ENCODE data around the gene GJD4. TPM values are rescaled to one million over a fixed set of nuclear protein-coding genes. Genes with fewer than 3 reads are reported as not detected.

The GJD4 gene
- total and polyA plus RNA-seq, 2 of the 4 experiments (the other 2 are of a cell fraction): not detected

DNA sequence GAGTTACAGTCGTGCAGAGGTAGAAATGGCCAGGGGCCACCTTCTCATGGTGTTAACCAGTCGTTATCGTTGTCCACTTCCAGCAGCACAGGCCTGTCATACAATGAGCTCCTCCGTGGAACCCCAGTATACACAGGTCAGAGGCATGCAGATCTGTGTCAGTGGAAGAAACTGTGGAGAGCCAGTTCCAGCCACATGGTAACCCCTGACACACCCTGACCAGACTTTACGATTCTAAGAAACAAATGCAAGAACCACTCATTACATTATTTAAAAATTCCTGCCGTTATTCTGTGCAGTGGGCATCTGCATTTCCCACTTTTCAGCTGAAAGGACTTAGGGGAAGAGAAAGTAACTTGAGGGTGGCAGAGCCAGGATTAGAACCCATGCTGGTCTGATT, 23.5 kb upstream of the GJD4 start:
- H3K4me3 ChIP-seq (ENCODE audit: insufficient read depth, low read depth, low read length): no peak overlapping the region
- intact Hi-C loops (cut with micrococcal nuclease) (no loop called here), dilution Hi-C loops (cut with HindIII; ENCODE audit: low sequenced_read_pairs, unreplicated experiment) (no loop called here), in situ Hi-C loops (cut with MboI; ENCODE audit: low sequenced_read_pairs) (no loop called here)
- no peaks in the 10 kb centered on the region for H3K9me1 ChIP-seq (ENCODE audit: insufficient read depth, low read length)
- no CpG with 5 or more reads among the region's 6 CpGs for WGBS, 2 experiments (ENCODE audit: extremely low coverage in 2 of 2, insufficient read length in 1 of 2)
- no peak overlapping the region for H2BK120ac ChIP-seq (ENCODE audit: low read depth, low read length)
- H3K56ac ChIP-seq (ENCODE audit: extremely low read depth, insufficient read depth, low read length): no peak overlapping the region
- no peaks in the 10 kb centered on the region for H3K36me3 ChIP-seq (ENCODE audit: control insufficient read depth, insufficient read depth, low read length)
- no peak overlapping the region for H2AFZ ChIP-seq (replicated peaks; ENCODE audit: low read length, poor library complexity)
- no peak overlapping the region for H4K91ac ChIP-seq (ENCODE audit: insufficient read depth, low read depth, low read length)
- no peak overlapping the region for H4K5ac ChIP-seq (ENCODE audit: low read depth, low read length)
- no peak overlapping the region for H2BK15ac ChIP-seq (ENCODE audit: low read depth, low read length)
- H2BK20ac ChIP-seq (ENCODE audit: low read depth, low read length): no peak overlapping the region
- no peaks in the 10 kb centered on the region; the same call in 1 of the 2 replicates for H4K20me1 ChIP-seq (ENCODE audit: insufficient read depth, low read length)
- DNase-seq (no peak), ATAC-seq (ENCODE audit: low read depth) (no peak)
- no peak overlapping the region for H2BK5ac ChIP-seq (ENCODE audit: low read depth, low read length, poor library complexity, severe bottlenecking)
- H3K9ac ChIP-seq (ENCODE audit: low read depth, low read length): no peak overlapping the region
- ChIA-PET POLR2A (ENCODE audit: unreplicated experiment) (no interaction called here), CTCF (no interaction called here)
- no TSS peak for BruUV-seq (replicated peaks)
- TF ChIP-seq, protein P1, sequence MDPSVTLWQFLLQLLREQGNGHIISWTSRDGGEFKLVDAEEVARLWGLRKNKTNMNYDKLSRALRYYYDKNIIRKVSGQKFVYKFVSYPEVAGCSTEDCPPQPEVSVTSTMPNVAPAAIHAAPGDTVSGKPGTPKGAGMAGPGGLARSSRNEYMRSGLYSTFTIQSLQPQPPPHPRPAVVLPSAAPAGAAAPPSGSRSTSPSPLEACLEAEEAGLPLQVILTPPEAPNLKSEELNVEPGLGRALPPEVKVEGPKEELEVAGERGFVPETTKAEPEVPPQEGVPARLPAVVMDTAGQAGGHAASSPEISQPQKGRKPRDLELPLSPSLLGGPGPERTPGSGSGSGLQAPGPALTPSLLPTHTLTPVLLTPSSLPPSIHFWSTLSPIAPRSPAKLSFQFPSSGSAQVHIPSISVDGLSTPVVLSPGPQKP (IDR thresholded peaks at IDR 0.05; ENCODE audit: borderline replicate concordance, low read depth, low read length): no peak
- no peak for TF ChIP-seq MXI1 (IDR thresholded peaks at IDR 0.05; ENCODE audit: borderline replicate concordance, low read depth, low read length)
- no peak for TF ChIP-seq BHLHE40 (IDR thresholded peaks at IDR 0.05; ENCODE audit: low read depth, low read length)
- TF ChIP-seq RCOR1 (IDR thresholded peaks at IDR 0.05; ENCODE audit: insufficient replicate concordance, low read length): no peak
- TF ChIP-seq CEBPB (IDR thresholded peaks at IDR 0.05; ENCODE audit: low read depth, low read length): no peak
- TF ChIP-seq RFX5 (IDR thresholded peaks at IDR 0.05; ENCODE audit: low read depth, low read length): no peak
- no peak for TF ChIP-seq POLR2A (IDR thresholded peaks at IDR 0.05; ENCODE audit: low read depth, low read length)
- no peak for TF ChIP-seq SMC3 (IDR thresholded peaks at IDR 0.05; ENCODE audit: low read depth, low read length)
- TF ChIP-seq MAZ (IDR thresholded peaks at IDR 0.05; ENCODE audit: borderline replicate concordance, low read depth, low read length): no peak
- TF ChIP-seq, protein P2, sequence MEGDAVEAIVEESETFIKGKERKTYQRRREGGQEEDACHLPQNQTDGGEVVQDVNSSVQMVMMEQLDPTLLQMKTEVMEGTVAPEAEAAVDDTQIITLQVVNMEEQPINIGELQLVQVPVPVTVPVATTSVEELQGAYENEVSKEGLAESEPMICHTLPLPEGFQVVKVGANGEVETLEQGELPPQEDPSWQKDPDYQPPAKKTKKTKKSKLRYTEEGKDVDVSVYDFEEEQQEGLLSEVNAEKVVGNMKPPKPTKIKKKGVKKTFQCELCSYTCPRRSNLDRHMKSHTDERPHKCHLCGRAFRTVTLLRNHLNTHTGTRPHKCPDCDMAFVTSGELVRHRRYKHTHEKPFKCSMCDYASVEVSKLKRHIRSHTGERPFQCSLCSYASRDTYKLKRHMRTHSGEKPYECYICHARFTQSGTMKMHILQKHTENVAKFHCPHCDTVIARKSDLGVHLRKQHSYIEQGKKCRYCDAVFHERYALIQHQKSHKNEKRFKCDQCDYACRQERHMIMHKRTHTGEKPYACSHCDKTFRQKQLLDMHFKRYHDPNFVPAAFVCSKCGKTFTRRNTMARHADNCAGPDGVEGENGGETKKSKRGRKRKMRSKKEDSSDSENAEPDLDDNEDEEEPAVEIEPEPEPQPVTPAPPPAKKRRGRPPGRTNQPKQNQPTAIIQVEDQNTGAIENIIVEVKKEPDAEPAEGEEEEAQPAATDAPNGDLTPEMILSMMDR (conservative IDR thresholded peaks at IDR 0.05; ENCODE audit: low read depth, low read length): no peak
- TF ChIP-seq FOS (IDR thresholded peaks at IDR 0.05; ENCODE audit: low read depth, low read length): no peak
- no peak for TF ChIP-seq MAFK (IDR thresholded peaks at IDR 0.05; ENCODE audit: low read depth, low read length)
- TF ChIP-seq RAD21 (IDR thresholded peaks at IDR 0.05; ENCODE audit: low read length): no peak
- TF ChIP-seq, protein P3, sequence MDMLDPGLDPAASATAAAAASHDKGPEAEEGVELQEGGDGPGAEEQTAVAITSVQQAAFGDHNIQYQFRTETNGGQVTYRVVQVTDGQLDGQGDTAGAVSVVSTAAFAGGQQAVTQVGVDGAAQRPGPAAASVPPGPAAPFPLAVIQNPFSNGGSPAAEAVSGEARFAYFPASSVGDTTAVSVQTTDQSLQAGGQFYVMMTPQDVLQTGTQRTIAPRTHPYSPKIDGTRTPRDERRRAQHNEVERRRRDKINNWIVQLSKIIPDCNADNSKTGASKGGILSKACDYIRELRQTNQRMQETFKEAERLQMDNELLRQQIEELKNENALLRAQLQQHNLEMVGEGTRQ (IDR thresholded peaks at IDR 0.05; ENCODE audit: low read depth, low read length): no peak
- no peak for TF ChIP-seq NFE2L2 (IDR thresholded peaks at IDR 0.05; ENCODE audit: low read depth, low read length)
- H2AK5ac ChIP-seq (ENCODE audit: low read depth, low read length): no peak overlapping the region
- H3K4ac ChIP-seq (ENCODE audit: low read depth, low read length): no peak overlapping the region
- H3K14ac ChIP-seq (replicated peaks; ENCODE audit: low read depth, low read length): no peak overlapping the region
- H4K8ac ChIP-seq (ENCODE audit: low read depth in 2 of 2, low read length in 2 of 2): no peak overlapping the region
- H3K4me2 ChIP-seq (ENCODE audit: low read depth, low read length): no peak overlapping the region
- peaks cover 21% of the 10 kb centered on the region for H3K27me3 ChIP-seq (ENCODE audit: control insufficient read depth, insufficient read depth, low read length)
- H3K18ac ChIP-seq (ENCODE audit: low read depth, low read length): no peak overlapping the region
- no peak overlapping the region for H3K27ac ChIP-seq (ENCODE audit: insufficient read depth, low read length)
- H3K23ac ChIP-seq (ENCODE audit: low read depth, low read length): no peak overlapping the region
- no peak overlapping the region for H2AK9ac ChIP-seq (replicated peaks; ENCODE audit: low read depth, low read length, poor library complexity)
- no peaks in the 10 kb centered on the region for H3K9me3 ChIP-seq (ENCODE audit: control insufficient read depth, insufficient read depth, low read length)
- H3K79me1 ChIP-seq (ENCODE audit: low read depth in 1 of 2, low read length in 2 of 2): no peaks in the 10 kb centered on the region
- H3K4me1 ChIP-seq (ENCODE audit: control insufficient read depth, insufficient read depth, low read length): no peaks in the 10 kb centered on the region
